ENCODE data around the gene VPS26C.
"Not testable (repeated sequence)": the region's sequence is repeated elsewhere in the genome, so short reads cannot be mapped to it uniquely, and the experiment has no call there.

The VPS26C gene

GRCh38 chr21:37231249-37231645, 35.9 kb downstream of the VPS26C start:
- FAIRE-seq (no peak), DNase-seq (ENCODE audit: low spot score) (no peak)

GRCh38 chr21:37230632-37231248, 36.4 kb downstream of the VPS26C start:
- FAIRE-seq (no peak), DNase-seq (ENCODE audit: low spot score) (no peak)

- FAIRE-seq (no peak), DNase-seq (ENCODE audit: low spot score) (no peak)
These were observed 39.1 kb downstream of the VPS26C start for GRCh38 chr21:37228003-37228400.

GRCh38 chr21:37227071-37228002, 39.8 kb downstream of the VPS26C start:
- DNase-seq (ENCODE audit: low spot score): no peak
- FAIRE-seq: no peak

GRCh38 chr21:37226041-37226920, 40.9 kb downstream of the VPS26C start:
- DNase-seq (ENCODE audit: low spot score) (no peak), FAIRE-seq (no peak)

- no peak for FAIRE-seq
- DNase-seq (ENCODE audit: low spot score): no peak
These were observed 42.0 kb downstream of the VPS26C start for GRCh38 chr21:37224861-37225839.

- FAIRE-seq: no peak
- no peak for DNase-seq (ENCODE audit: low spot score)
These were observed 43.3 kb downstream of the VPS26C start for GRCh38 chr21:37223804-37224345.

GRCh38 chr21:37222248-37222647, 44.9 kb downstream of the VPS26C start:
- not testable (repeated sequence) for FAIRE-seq; DNase-seq (ENCODE audit: low spot score)

- FAIRE-seq: no peak
- DNase-seq (ENCODE audit: low spot score): peak; percentile 71
These were observed 46.0 kb downstream of the VPS26C start for GRCh38 chr21:37220981-37221664.

- FAIRE-seq (no peak), DNase-seq (ENCODE audit: low spot score) (no peak)
These were observed 46.6 kb downstream of the VPS26C start for GRCh38 chr21:37220433-37220980.

GRCh38 chr21:37219761-37220432, 47.2 kb downstream of the VPS26C start:
- DNase-seq (ENCODE audit: low spot score): no peak
- no peak for FAIRE-seq

- no peak for FAIRE-seq
These were observed 52.2 kb downstream of the VPS26C start for GRCh38 chr21:37214952-37215351.

GRCh38 chr21:37210799-37211198, 56.3 kb downstream of the VPS26C start:
- DNase-seq (ENCODE audit: low spot score): no peak
- no peak for FAIRE-seq

More at GRCh38 chr21:37214952-37215351, 52.2 kb downstream of the VPS26C start:
- no peak for DNase-seq (ENCODE audit: low spot score)

GRCh38 chr21:37210130-37210529, 57.0 kb downstream of the VPS26C start:
- DNase-seq (ENCODE audit: low spot score): no peak
- FAIRE-seq: no peak

- DNase-seq (ENCODE audit: low spot score) (no peak), FAIRE-seq (no peak)
These were observed 58.4 kb downstream of the VPS26C start for GRCh38 chr21:37208741-37209225.

GRCh38 chr21:37208056-37208721, 58.9 kb downstream of the VPS26C start:
- DNase-seq (ENCODE audit: low spot score) (no peak), FAIRE-seq (no peak)

- DNase-seq (ENCODE audit: low spot score): no peak
- FAIRE-seq: no peak
These were observed 59.6 kb downstream of the VPS26C start for GRCh38 chr21:37207441-37208009.

GRCh38 chr21:37206496-37206895, 60.6 kb downstream of the VPS26C start:
- DNase-seq (ENCODE audit: low spot score) (no peak), FAIRE-seq (no peak)
